T-helper 2 cell treated with Interferon-gamma antibody and Interleukin-4, amounts not matched to agents 100 ng/mL and 5 ng/mL, for 36 hours (primary cell): ENCODE data around the gene SLC46A2. TPM values are rescaled to one million over a fixed set of nuclear protein-coding genes. Genes with fewer than 3 reads are reported as not detected.

Experiments
- intact Hi-C: fragments of 100-400 bp; cut with micrococcal nuclease; formaldehyde crosslinking; loops from one replicate; pipeline ENCODE4 v1.15.1; 2023
- total RNA-seq: library from RNA; stranded (reverse); gene quantifications from 2 replicates; pipeline ENCODE4 v1.2.3, GENCODE V29; 2022

Gene SLC46A2
- total RNA-seq, 1 donor from 2014 or later: not detected

GRCh38 chr9:112831281-112831851 is 59.3 kb downstream of the SLC46A2 start:
- intact Hi-C loops: no loop called here

Other genes with a start within 250 kb of the SLC46A2 start
- 36.1 and 36.3 TPM in 2 replicates for gene INIP, start 172.8 kb downstream of the SLC46A2 start, total RNA-seq
- gene SNX30, start 140.1 kb downstream of the SLC46A2 start, total RNA-seq: 4.0 and 4.1 TPM in 2 replicates
- 0.09 and 0.11 TPM in 2 replicates for gene ZNF883, start 121.3 kb upstream of the SLC46A2 start, total RNA-seq
- gene ZFP37, start 165.8 kb upstream of the SLC46A2 start, total RNA-seq: 0.32 and 0.48 TPM in 2 replicates